Caco-2 (cell line): ENCODE measurements around the gene KANK3. TPM values are rescaled to one million over a fixed set of nuclear protein-coding genes. Genes with fewer than 3 reads are reported as not detected.

Source experiments
- BruUV-seq: library from RNA; stranded (reverse); fragments of 400-500 nt; replicated peaks from 2 replicates; lab custom pipeline; 2021; lab: Mats Ljungman, UMichigan
- CTCF ChIA-PET: fragments of 300-600 bp; sonication (Branson Sonifier 250); formaldehyde crosslinking; loops from one replicate; lab custom pipeline; 2022; ENCODE audit warnings: antibody characterized with exemption; lab: Charles Lee
- POLR2A ChIA-PET: fragments of 300-600 bp; sonication (Branson Sonifier 250); formaldehyde crosslinking; loops from one replicate; lab custom pipeline; 2022; ENCODE audit warnings: antibody characterized with exemption; lab: Charles Lee
- DNase-seq, 2 experiments: peaks; one replicate each; pipeline versions ENCODE4 v3.0.0 to v3.0.0-alpha.2; 2020 to 2022
- H3K27me3 ChIP-seq: replicated peaks from 2 replicates; pipeline ENCODE4 v1.6.0; 2011; ENCODE audit warnings: low read length; ENCODE audit not compliant: control insufficient read depth, insufficient read depth
- H3K36me3 ChIP-seq: 2 replicates; pipeline ENCODE4 v1.5.1; 2011; ENCODE audit warnings: low read length; ENCODE audit not compliant: control insufficient read depth, insufficient read depth
- H3K4me1 ChIP-seq: fragments of 250-450 bp; sonication (Bioruptor Pico); 2 replicates; pipeline ENCODE4 v1.5.1; 2020; ENCODE audit warnings: mild to moderate bottlenecking
- H3K4me3 ChIP-seq: 2 replicates; pipeline ENCODE4 v1.5.1; 2011; ENCODE audit warnings: low read depth, mild to moderate bottlenecking, control low read depth, low read length
- H3K9me3 ChIP-seq: fragments of 250-450 bp; sonication (Bioruptor Pico); 2 replicates; pipeline ENCODE4 v1.5.1; 2020; ENCODE audit warnings: mild to moderate bottlenecking, moderate library complexity
- H3K27ac Mint-ChIP-seq: one replicate; pipeline ENCODE4 v1.8.0; 2022; ENCODE audit warnings: mixed read lengths; ENCODE audit not compliant: unreplicated experiment
- H3K27me3 Mint-ChIP-seq: one replicate; pipeline ENCODE4 v1.8.0; 2022; ENCODE audit warnings: mixed read lengths; ENCODE audit not compliant: insufficient read depth, unreplicated experiment
- H3K36me3 Mint-ChIP-seq: one replicate; pipeline ENCODE4 v1.8.0; 2022; ENCODE audit warnings: mild to moderate bottlenecking, mixed read lengths; ENCODE audit not compliant: insufficient read depth, unreplicated experiment
- H3K4me1 Mint-ChIP-seq: one replicate; pipeline ENCODE4 v1.8.0; 2022; ENCODE audit warnings: low read depth, mixed read lengths; ENCODE audit not compliant: unreplicated experiment
- H3K4me3 Mint-ChIP-seq: one replicate; pipeline ENCODE4 v1.8.0; 2022; ENCODE audit warnings: mild to moderate bottlenecking, moderate library complexity, mixed read lengths; ENCODE audit not compliant: unreplicated experiment
- H3K9me3 Mint-ChIP-seq: one replicate; pipeline ENCODE4 v1.8.0; 2022; ENCODE audit warnings: mixed read lengths; ENCODE audit not compliant: unreplicated experiment
- intact Hi-C: fragments of 100-400 bp; cut with micrococcal nuclease; formaldehyde crosslinking; loops from one replicate; pipeline ENCODE4 v1.10.0; 2022; ENCODE audit not compliant: unreplicated experiment
- total RNA-seq: library from RNA; stranded (reverse); gene quantifications from 2 replicates; pipeline ENCODE4 v1.2.3, GENCODE V29; 2022
- TF ChIP-seq, protein P1 (sequence below), 2 experiments: fragments of 200-600 bp in 1 of 2; IDR thresholded peaks; 1 replicate in 1 of 2; 2 replicates in 1 of 2; pipeline versions ENCODE4 v1.5.1 to v1.8.0; 2011 to 2022; ENCODE audit warnings: antibody characterized with exemption in 1 of 2, control low read depth in 1 of 2, inconsistent platforms in 1 of 2, low read depth in 1 of 2, low read length in 1 of 2, mild to moderate bottlenecking in 1 of 2, moderate library complexity in 1 of 2; ENCODE audit not compliant: insufficient read depth in 1 of 2, severe bottlenecking in 1 of 2, unreplicated experiment in 1 of 2

KANK3 gene
- total RNA-seq, 1 experiment from 2014 or later: 1.1 TPM

- no peaks in the 10 kb centered on the region for H3K27me3 ChIP-seq
- peaks cover 1% of the 10 kb centered on the region for H3K36me3 ChIP-seq
- intact Hi-C loops: no loop called here
- TF ChIP-seq, protein P1, sequence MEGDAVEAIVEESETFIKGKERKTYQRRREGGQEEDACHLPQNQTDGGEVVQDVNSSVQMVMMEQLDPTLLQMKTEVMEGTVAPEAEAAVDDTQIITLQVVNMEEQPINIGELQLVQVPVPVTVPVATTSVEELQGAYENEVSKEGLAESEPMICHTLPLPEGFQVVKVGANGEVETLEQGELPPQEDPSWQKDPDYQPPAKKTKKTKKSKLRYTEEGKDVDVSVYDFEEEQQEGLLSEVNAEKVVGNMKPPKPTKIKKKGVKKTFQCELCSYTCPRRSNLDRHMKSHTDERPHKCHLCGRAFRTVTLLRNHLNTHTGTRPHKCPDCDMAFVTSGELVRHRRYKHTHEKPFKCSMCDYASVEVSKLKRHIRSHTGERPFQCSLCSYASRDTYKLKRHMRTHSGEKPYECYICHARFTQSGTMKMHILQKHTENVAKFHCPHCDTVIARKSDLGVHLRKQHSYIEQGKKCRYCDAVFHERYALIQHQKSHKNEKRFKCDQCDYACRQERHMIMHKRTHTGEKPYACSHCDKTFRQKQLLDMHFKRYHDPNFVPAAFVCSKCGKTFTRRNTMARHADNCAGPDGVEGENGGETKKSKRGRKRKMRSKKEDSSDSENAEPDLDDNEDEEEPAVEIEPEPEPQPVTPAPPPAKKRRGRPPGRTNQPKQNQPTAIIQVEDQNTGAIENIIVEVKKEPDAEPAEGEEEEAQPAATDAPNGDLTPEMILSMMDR (IDR thresholded peaks at IDR 0.05; ENCODE audit: insufficient read depth in 1 of 2, low read depth in 1 of 2, low read length in 1 of 2, severe bottlenecking in 1 of 2, unreplicated experiment in 1 of 2): no peak
- no peaks in the 10 kb centered on the region for H3K9me3 ChIP-seq
- H3K4me3 ChIP-seq: peak overlapping the region; percentile 86
- no peaks in the 10 kb centered on the region for H3K9me3 Mint-ChIP-seq
- BruUV-seq: TSS peak; percentile 47
- peaks cover 10% of the 10 kb centered on the region for H3K4me1 Mint-ChIP-seq
- CTCF ChIA-PET: interaction anchor here (1.6 to 3.9 kb wide), 2 partner anchors 22 to 38 kb away, joined by 13 to 21 read pairs; partner anchors contain the start of gene MARCHF2
- peaks cover 18% of the 10 kb centered on the region; the same call in 1 of the 2 replicates for H3K4me1 ChIP-seq
- peak overlapping the region; percentile 81 for H3K4me3 Mint-ChIP-seq
- H3K27ac Mint-ChIP-seq: peak overlapping the region; percentile 95
- POLR2A ChIA-PET: interaction anchor here (0.5 to 2.0 kb wide), 6 partner anchors 22 to 125 kb away, joined by 3 to 18 read pairs (median 5); partner anchors contain the start of genes HNRNPM, MARCHF2 and ZNF414
- no peaks in the 10 kb centered on the region for H3K27me3 Mint-ChIP-seq
- DNase-seq: no peak
- peaks cover 37% of the 10 kb centered on the region for H3K36me3 Mint-ChIP-seq
Measured at GRCh38 chr19:8391198-8392016, 48.3 kb upstream of the KANK3 start.

- Mint-ChIP-seq H3K4me1 (peaks cover 8% of the 10 kb centered on the region), H3K36me3 (peaks cover 30% of the 10 kb centered on the region), H3K9me3 (no peaks in the 10 kb centered on the region), H3K27ac (peak overlapping the region; percentile 95), H3K4me3 (peak overlapping the region; percentile 81), H3K27me3 (no peaks in the 10 kb centered on the region)
- BruUV-seq: no TSS peak
- Histone ChIP-seq H3K36me3 (peaks cover 1% of the 10 kb centered on the region), H3K4me1 (peaks cover 18% of the 10 kb centered on the region; the same call in 1 of the 2 replicates), H3K4me3 (peak overlapping the region; percentile 86), H3K27me3 (no peaks in the 10 kb centered on the region), H3K9me3 (peaks cover 3% of the 10 kb centered on the region; the same call in 1 of the 2 replicates)
- POLR2A ChIA-PET: interaction anchor here (0.5 to 2.0 kb wide), 10 partner anchors 22 to 1321 kb away, joined by 3 to 18 read pairs (median 7); partner anchors contain the start of genes ANGPTL4, HNRNPM, MARCHF2 and ZNF414
- TF ChIP-seq, protein P1 (IDR thresholded peaks at IDR 0.05; ENCODE audit: insufficient read depth in 1 of 2, low read depth in 1 of 2, low read length in 1 of 2, severe bottlenecking in 1 of 2, unreplicated experiment in 1 of 2): no peak
- CTCF ChIA-PET: interaction anchor here (0.6 to 3.9 kb wide), 4 partner anchors 16 to 37 kb away, joined by 3 to 21 read pairs (median 8); partner anchors contain the start of genes ANGPTL4 and MARCHF2
- peak; percentile 95 to 96 for DNase-seq
- intact Hi-C loops: loop anchor here (1.0 kb wide), 1 partner anchor 135 kb away; no protein-coding TSS in a partner anchor
Measured at GRCh38 chr19:8390617-8390981, 47.5 kb upstream of the KANK3 start.
